ENCODE measurements around the gene ZNF134.

DNA sequence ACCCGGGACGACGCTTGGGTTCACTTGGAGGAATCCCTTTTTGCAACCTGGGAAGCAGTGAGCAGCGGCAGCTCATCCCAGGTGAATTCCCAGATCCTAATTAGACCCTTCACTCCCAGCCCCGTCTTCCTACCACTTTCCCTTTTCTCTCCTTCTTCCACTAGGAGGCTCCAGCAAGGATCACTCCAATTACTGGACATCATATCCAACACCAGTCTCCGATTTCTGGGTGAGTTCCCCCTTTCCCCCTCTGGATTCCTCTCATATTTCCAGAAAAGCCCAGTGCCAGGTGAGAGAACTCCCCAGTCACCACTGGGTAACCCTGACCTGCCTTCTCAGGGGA lies 37.6 kb downstream of the ZNF134 start:
- TF ChIP-seq, protein P1, sequence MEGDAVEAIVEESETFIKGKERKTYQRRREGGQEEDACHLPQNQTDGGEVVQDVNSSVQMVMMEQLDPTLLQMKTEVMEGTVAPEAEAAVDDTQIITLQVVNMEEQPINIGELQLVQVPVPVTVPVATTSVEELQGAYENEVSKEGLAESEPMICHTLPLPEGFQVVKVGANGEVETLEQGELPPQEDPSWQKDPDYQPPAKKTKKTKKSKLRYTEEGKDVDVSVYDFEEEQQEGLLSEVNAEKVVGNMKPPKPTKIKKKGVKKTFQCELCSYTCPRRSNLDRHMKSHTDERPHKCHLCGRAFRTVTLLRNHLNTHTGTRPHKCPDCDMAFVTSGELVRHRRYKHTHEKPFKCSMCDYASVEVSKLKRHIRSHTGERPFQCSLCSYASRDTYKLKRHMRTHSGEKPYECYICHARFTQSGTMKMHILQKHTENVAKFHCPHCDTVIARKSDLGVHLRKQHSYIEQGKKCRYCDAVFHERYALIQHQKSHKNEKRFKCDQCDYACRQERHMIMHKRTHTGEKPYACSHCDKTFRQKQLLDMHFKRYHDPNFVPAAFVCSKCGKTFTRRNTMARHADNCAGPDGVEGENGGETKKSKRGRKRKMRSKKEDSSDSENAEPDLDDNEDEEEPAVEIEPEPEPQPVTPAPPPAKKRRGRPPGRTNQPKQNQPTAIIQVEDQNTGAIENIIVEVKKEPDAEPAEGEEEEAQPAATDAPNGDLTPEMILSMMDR (IDR thresholded peaks at IDR 0.05) = 0 out of 2 replicates have a peak, but pooled peaks have one; percentile 8
- TF ChIP-seq TCF7L2 (IDR thresholded peaks at IDR 0.05; ENCODE audit: low read depth, low read length) (no peak), POLR2AphosphoS5 (IDR thresholded peaks at IDR 0.05; ENCODE audit: low read depth, low read length) (no peak), SIN3A (IDR thresholded peaks at IDR 0.05; ENCODE audit: borderline replicate concordance, insufficient read depth, low read depth, low read length) (no peak)

All from Panc1 (cell line).